ENCODE data around the gene GFRA4. TPM values are rescaled to one million over a fixed set of nuclear protein-coding genes. Genes with fewer than 3 reads are reported as not detected.

GFRA4 gene
- total and polyA plus RNA-seq, 7 donors: not detected

GRCh38 chr20:3630429-3630828 lies 32.8 kb downstream of the GFRA4 start:
- TF ChIP-seq POLR2A (IDR thresholded peaks at IDR 0.05): no peak
- no peak for TF ChIP-seq EP300 (IDR thresholded peaks at IDR 0.05)
- no peak for TF ChIP-seq POLR2AphosphoS5 (IDR thresholded peaks at IDR 0.05)
- TF ChIP-seq CTCF (IDR thresholded peaks at IDR 0.05): no peak
- no peak for DNase-seq
- Histone ChIP-seq H3K4me1 (no peaks in the 10 kb centered on the region), H3K36me3 (peaks cover 0 to 39% (median 6%) of the 10 kb centered on the region in 4 donors), H3K27ac (no peak overlapping the region), H3K27me3 (no peaks in the 10 kb centered on the region), H3K9me3 (no peaks in the 10 kb centered on the region), H3K4me3 (no peak overlapping the region)
- 85 to 87% methylated on average over 8 of the region's 8 CpGs for WGBS, 2 donors
- intact Hi-C loops (cut with DNase I): no loop called here

GRCh38 chr20:3629893-3630292 lies 33.3 kb downstream of the GFRA4 start:
- Histone ChIP-seq H3K27ac (no peak overlapping the region), H3K27me3 (no peaks in the 10 kb centered on the region), H3K4me1 (no peaks in the 10 kb centered on the region), H3K4me3 (no peak overlapping the region), H3K36me3 (peaks cover 0 to 40% (median 6%) of the 10 kb centered on the region in 4 donors), H3K9me3 (no peaks in the 10 kb centered on the region)
- TF ChIP-seq EP300 (IDR thresholded peaks at IDR 0.05) (no peak), CTCF (IDR thresholded peaks at IDR 0.05) (no peak), POLR2A (IDR thresholded peaks at IDR 0.05) (no peak), POLR2AphosphoS5 (IDR thresholded peaks at IDR 0.05) (no peak)
- no peak for DNase-seq
- intact Hi-C loops (cut with DNase I): no loop called here
- 90% methylated on average over 2 of the region's 2 CpGs for WGBS, 2 donors

GRCh38 chr20:3628502-3629314 lies 34.5 kb downstream of the GFRA4 start:
- intact Hi-C loops (cut with DNase I): no loop called here
- WGBS, 2 donors: 87% methylated on average over 16 of the region's 16 CpGs
- Histone ChIP-seq H3K27ac (no peak overlapping the region), H3K9me3 (no peaks in the 10 kb centered on the region), H3K27me3 (no peaks in the 10 kb centered on the region), H3K4me1 (no peaks in the 10 kb centered on the region), H3K36me3 (peaks cover 0 to 32% (median 6%) of the 10 kb centered on the region in 4 donors), H3K4me3 (no peak overlapping the region)
- no peak for DNase-seq
- TF ChIP-seq POLR2A (IDR thresholded peaks at IDR 0.05) (no peak), CTCF (IDR thresholded peaks at IDR 0.05) (no peak)

GRCh38 chr20:3627476-3627875 lies 35.7 kb downstream of the GFRA4 start:
- Histone ChIP-seq H3K36me3 (peaks cover 0 to 36% (median 6%) of the 10 kb centered on the region in 4 donors), H3K4me3 (no peak overlapping the region), H3K27me3 (no peaks in the 10 kb centered on the region), H3K27ac (no peak overlapping the region), H3K4me1 (no peaks in the 10 kb centered on the region), H3K9me3 (no peaks in the 10 kb centered on the region)
- intact Hi-C loops (cut with DNase I): no loop called here
- no peak for DNase-seq
- TF ChIP-seq EP300 (IDR thresholded peaks at IDR 0.05) (no peak), POLR2AphosphoS5 (IDR thresholded peaks at IDR 0.05) (no peak), POLR2A (IDR thresholded peaks at IDR 0.05) (no peak), CTCF (IDR thresholded peaks at IDR 0.05) (no peak)
- whole genome bisulfite sequencing, 2 donors: 90 to 96% methylated on average over 2 of the region's 2 CpGs

Measured in sigmoid colon (tissue), 7 donors.